Thyroid gland (tissue), 4 donors: ENCODE measurements around the gene TRMT2B. TPM values are rescaled to one million over a fixed set of nuclear protein-coding genes. Genes with fewer than 3 reads are reported as not detected.
A peak's percentile ranks its signal among the peaks of the same experiment; 100 is the strongest.

Experiments used
- DNase-seq, 2 donors: peaks; one replicate each; pipeline ENCODE4 v3.0.0-alpha.2; 2019
- H3K27ac ChIP-seq, 3 donors: fragments of 200-600 bp; sonication (generic); 1 replicate in 2 of 3; 2 replicates in 1 of 3; pipeline ENCODE4 v1.5.1; 2016 to 2019; ENCODE audit warnings: mild to moderate bottlenecking in 1 of 3, moderate library complexity in 1 of 3
- H3K27me3 ChIP-seq: fragments of 200-600 bp; sonication (generic); one replicate; pipeline ENCODE4 v1.5.1; 2019
- H3K36me3 ChIP-seq, 2 donors: fragments of 200-600 bp; sonication (generic); one replicate each; pipeline ENCODE4 v1.5.1; 2016 to 2019
- H3K4me1 ChIP-seq, 2 donors: fragments of 200-600 bp; sonication (generic); one replicate each; pipeline ENCODE4 v1.5.1; 2017 to 2019
- H3K4me3 ChIP-seq, 3 donors: fragments of 200-600 bp; sonication (generic); replicated peaks in 1 of 3; 1 replicate in 2 of 3; 2 replicates in 1 of 3; pipeline ENCODE4 v1.5.1; 2016; ENCODE audit warnings: mild to moderate bottlenecking in 1 of 3
- H3K9me3 ChIP-seq: fragments of 200-600 bp; sonication (generic); one replicate; pipeline ENCODE4 v1.5.1; 2017
- CTCF ChIP-seq, 6 experiments: fragments of 200-600 bp in 3 of 6; fragments of 450-650 bp in 3 of 6; sonication (generic) in 3 of 6; IDR thresholded peaks; one replicate each; pipeline ENCODE4 v1.5.1; 2016 to 2019; ENCODE audit warnings: antibody characterized with exemption in 6 of 6, mild to moderate bottlenecking in 2 of 6, inconsistent platforms in 1 of 6, moderate library complexity in 1 of 6
- POLR2A ChIP-seq, 2 donors: fragments of 450-650 bp; IDR thresholded peaks; one replicate each; pipeline ENCODE4 v1.6.1; 2017; ENCODE audit warnings: antibody characterized with exemption in 2 of 2, mild to moderate bottlenecking in 2 of 2, moderate library complexity in 1 of 2
- WGBS, 2 donors: methylation state at CpG; one replicate each; pipeline ENCODE4 v1.1.5; 2017; 5-methylcytosine and 5-hydroxymethylcytosine counted together
- intact Hi-C: fragments of 100-400 bp; cut with DNase I; formaldehyde crosslinking; loops from one replicate; pipeline ENCODE4 v1.15.1; 2023
- total RNA-seq, 4 donors: library from RNA; depleted of rRNA; stranded (reverse); fragments of >200 nt; gene quantifications; one replicate each; pipeline ENCODE4 v1.2.3, GENCODE V29; 2016

The TRMT2B gene
- total RNA-seq, 4 donors from 2014 or later: 26.2 to 32.8 (median 29.1) TPM

DNA sequence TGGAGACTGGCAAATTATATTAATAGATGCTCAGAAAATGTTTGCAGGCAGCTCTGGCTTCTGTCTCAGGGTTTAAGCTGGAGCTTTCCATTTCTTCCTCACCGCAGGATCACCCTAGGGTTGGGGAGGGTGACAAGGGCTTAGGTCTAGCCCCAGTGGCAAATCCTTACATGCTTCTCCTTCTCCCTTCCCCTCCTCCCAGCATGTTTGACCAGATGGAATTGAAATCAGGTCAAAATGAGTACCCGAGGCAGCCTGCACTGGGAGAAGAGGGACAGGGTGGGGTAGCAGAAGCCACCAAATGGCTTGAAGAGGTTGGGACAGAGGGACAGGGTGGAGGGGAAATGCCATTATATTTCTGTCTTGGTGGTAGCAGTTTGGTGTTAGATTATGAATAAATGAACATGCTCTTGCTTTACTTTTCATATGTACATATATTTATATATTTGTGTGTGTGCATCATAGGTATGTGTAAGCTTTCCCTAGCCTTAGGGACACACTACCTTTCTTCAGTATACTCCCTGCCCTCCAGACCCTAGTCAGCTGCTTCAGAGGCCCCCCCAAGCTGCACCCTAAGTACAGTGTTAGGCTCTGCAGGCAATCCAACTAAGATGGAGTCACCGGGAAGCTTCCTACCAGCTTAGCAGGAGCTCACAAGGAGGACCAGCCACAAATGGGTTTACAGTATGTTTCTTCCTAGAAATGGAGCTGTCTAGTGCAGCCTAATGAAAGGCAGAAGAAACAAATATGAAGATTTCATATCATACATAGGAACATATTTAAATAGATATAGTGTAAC, 28.6 kb upstream of the TRMT2B start:
- TF ChIP-seq POLR2A (IDR thresholded peaks at IDR 0.05) (no peak), CTCF (IDR thresholded peaks at IDR 0.05) (no peak)
- intact Hi-C loops: no loop called here
- Histone ChIP-seq H3K36me3 (no peaks in the 10 kb centered on the region), H3K9me3 (no peaks in the 10 kb centered on the region), H3K27ac (no peak overlapping the region), H3K4me3 (no peak overlapping the region), H3K4me1 (no peaks in the 10 kb centered on the region), H3K27me3 (no peaks in the 10 kb centered on the region)
- DNase-seq: no peak
- WGBS, 2 donors: 71 to 79% methylated on average over 3 of the region's 3 CpGs

- intact Hi-C loops: no loop called here
- 37 to 38% methylated on average over 8 of the region's 8 CpGs for WGBS, 2 donors
- no peak overlapping the region for H3K4me3 ChIP-seq
- H3K4me1 ChIP-seq: no peaks in the 10 kb centered on the region
- TF ChIP-seq POLR2A (IDR thresholded peaks at IDR 0.05): no peak
- TF ChIP-seq CTCF (IDR thresholded peaks at IDR 0.05): no peak
- no peaks in the 10 kb centered on the region for H3K9me3 ChIP-seq
- H3K36me3 ChIP-seq: no peaks in the 10 kb centered on the region
- DNase-seq: peak in 1 of 2 donors; percentile 2
- H3K27me3 ChIP-seq: no peaks in the 10 kb centered on the region
- H3K27ac ChIP-seq: no peak overlapping the region
Observed at GRCh38 chrX:101079736-101080270, 27.9 kb upstream of the TRMT2B start.

DNA sequence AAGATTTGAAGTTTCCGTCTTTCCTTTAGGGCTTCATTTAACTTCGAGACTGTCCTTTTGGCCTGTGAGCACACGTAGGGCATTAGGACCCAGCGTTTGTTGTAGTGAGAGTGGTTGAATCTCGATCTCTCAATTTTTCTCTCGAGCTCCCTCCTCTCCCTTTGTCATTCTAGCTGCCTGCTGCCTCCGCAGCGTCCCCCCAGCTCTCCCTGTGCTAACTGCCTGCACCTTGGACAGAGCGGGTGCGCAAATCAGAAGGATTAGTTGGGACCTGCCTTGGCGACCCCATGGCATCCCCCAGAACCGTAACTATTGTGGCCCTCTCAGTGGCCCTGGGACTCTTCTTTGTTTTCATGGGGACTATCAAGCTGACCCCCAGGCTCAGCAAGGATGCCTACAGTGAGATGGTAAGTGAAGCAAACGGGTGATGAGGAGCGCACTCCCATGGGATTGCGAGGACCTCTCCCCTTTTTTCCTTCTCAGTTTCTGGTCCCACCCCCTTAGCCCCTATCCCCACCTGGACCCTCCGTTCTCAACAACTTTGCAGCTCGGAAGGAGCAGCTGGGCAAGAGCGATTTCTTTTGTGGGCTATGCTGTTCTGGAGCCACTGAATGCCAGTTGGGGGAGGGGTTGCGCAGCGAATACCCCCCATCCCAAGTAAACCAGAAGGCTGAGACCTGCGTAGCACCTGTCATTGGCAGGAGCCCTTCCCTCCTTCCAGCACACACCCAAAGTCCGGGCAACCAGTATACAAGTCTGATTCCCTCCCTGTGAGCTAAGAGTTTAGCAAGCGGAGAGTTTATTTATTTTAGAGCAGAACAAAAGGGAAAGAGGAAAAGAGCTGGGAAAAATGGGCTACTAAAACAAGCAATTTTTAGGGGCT, 27.0 kb upstream of the TRMT2B start, which contains the start of gene TMEM35A:
Gene TMEM35A, plus strand, starts transcription at position 164 of the 883 bp plus-strand sequence. Its CDS starts 124 bp downstream, at position 288.
- Histone ChIP-seq H3K27me3 (no peaks in the 10 kb centered on the region), H3K9me3 (no peaks in the 10 kb centered on the region), H3K4me3 (peak within 1 kb of the TSS in 1 of 3 donors; percentile 9), H3K4me1 (no peaks in the 10 kb centered on the region), H3K27ac (no peak within 1 kb of the TSS), H3K36me3 (no peaks in the 10 kb centered on the region)
- WGBS, 2 donors: 1 to 4% methylated on average over 14 to 22 of the region's 23 CpGs
- peak in 1 of 2 donors; percentile 4 for DNase-seq
- intact Hi-C loops: no loop called here
- no peak for TF ChIP-seq CTCF (IDR thresholded peaks at IDR 0.05)
- no peak for TF ChIP-seq POLR2A (IDR thresholded peaks at IDR 0.05)

- Histone ChIP-seq H3K27me3 (no peaks in the 10 kb centered on the region), H3K36me3 (no peaks in the 10 kb centered on the region), H3K9me3 (no peaks in the 10 kb centered on the region), H3K4me1 (no peaks in the 10 kb centered on the region), H3K4me3 (no peak overlapping the region), H3K27ac (no peak overlapping the region)
- intact Hi-C loops: no loop called here
- 81 to 89% methylated on average over 3 of the region's 3 CpGs for WGBS, 2 donors
- no peak for DNase-seq
- TF ChIP-seq POLR2A (IDR thresholded peaks at IDR 0.05) (no peak), CTCF (IDR thresholded peaks at IDR 0.05) (no peak)
Observed at GRCh38 chrX:101071582-101071981, 19.7 kb upstream of the TRMT2B start.
